ENCODE measurements around the gene SMARCD3. TPM values are rescaled to one million over a fixed set of nuclear protein-coding genes. Genes with fewer than 3 reads are reported as not detected.

Gene SMARCD3
- total RNA-seq, 1 donor: 8.3 TPM

- peak in 1 of 3 donors; percentile 28 for DNase-seq (ENCODE audit: low read depth in 2 of 3, low spot score in 2 of 3)
Observed at GRCh38 chr7:151273651-151274390, 25.3 kb upstream of the SMARCD3 start.

- peak in 1 of 3 donors; percentile 18 for DNase-seq (ENCODE audit: low read depth in 2 of 3, low spot score in 2 of 3)
Observed at GRCh38 chr7:151272877-151273276, 24.4 kb upstream of the SMARCD3 start.

- no peak for DNase-seq (ENCODE audit: low read depth in 2 of 3, low spot score in 2 of 3)
Observed at GRCh38 chr7:151272405-151272804, 23.9 kb upstream of the SMARCD3 start.

- DNase-seq (ENCODE audit: low read depth in 2 of 3, low spot score in 2 of 3): peak in 2 of 3 donors; percentile 75 to 91
Observed at GRCh38 chr7:151271699-151272355, 23.3 kb upstream of the SMARCD3 start.

GRCh38 chr7:151269511-151269910 lies 21.0 kb upstream of the SMARCD3 start:
- no peak for DNase-seq (ENCODE audit: low read depth in 2 of 3, low spot score in 2 of 3)

GRCh38 chr7:151265351-151265931 lies 16.9 kb upstream of the SMARCD3 start:
- no peak for DNase-seq (ENCODE audit: low read depth in 2 of 3, low spot score in 2 of 3)

GRCh38 chr7:151264615-151265014 lies 16.1 kb upstream of the SMARCD3 start:
- DNase-seq (ENCODE audit: low read depth in 2 of 3, low spot score in 2 of 3): no peak

- DNase-seq (ENCODE audit: low read depth in 2 of 3, low spot score in 2 of 3): no peak
Observed at GRCh38 chr7:151261529-151261928, 13.0 kb upstream of the SMARCD3 start.

- DNase-seq (ENCODE audit: low read depth in 2 of 3, low spot score in 2 of 3): no peak
Observed at GRCh38 chr7:151260883-151261282, 12.4 kb upstream of the SMARCD3 start.

GRCh38 chr7:151260471-151260870 lies 12.0 kb upstream of the SMARCD3 start:
- DNase-seq (ENCODE audit: low read depth in 2 of 3, low spot score in 2 of 3): no peak

GRCh38 chr7:151257990-151258389 lies 9.5 kb upstream of the SMARCD3 start:
- DNase-seq (ENCODE audit: low read depth in 2 of 3, low spot score in 2 of 3): no peak

- DNase-seq (ENCODE audit: low read depth in 2 of 3, low spot score in 2 of 3): no peak
Observed at GRCh38 chr7:151256410-151257045, 8.0 kb upstream of the SMARCD3 start.

- no peak for DNase-seq (ENCODE audit: low read depth in 2 of 3, low spot score in 2 of 3)
Observed at GRCh38 chr7:151255390-151255789, 6.9 kb upstream of the SMARCD3 start.

- no peak for DNase-seq (ENCODE audit: low read depth in 2 of 3, low spot score in 2 of 3)
Observed at GRCh38 chr7:151254851-151255250, 6.4 kb upstream of the SMARCD3 start.

GRCh38 chr7:151254316-151254715 lies 5.8 kb upstream of the SMARCD3 start:
- DNase-seq (ENCODE audit: low read depth in 2 of 3, low spot score in 2 of 3): no peak

- no peak for DNase-seq (ENCODE audit: low read depth in 2 of 3, low spot score in 2 of 3)
Observed at GRCh38 chr7:151252961-151253711, 4.6 kb upstream of the SMARCD3 start.

- no peak for DNase-seq (ENCODE audit: low read depth in 2 of 3, low spot score in 2 of 3)
Observed at GRCh38 chr7:151252561-151252835, 4.0 kb upstream of the SMARCD3 start.

GRCh38 chr7:151251689-151252560 lies 3.4 kb upstream of the SMARCD3 start:
- no peak for DNase-seq (ENCODE audit: low read depth in 2 of 3, low spot score in 2 of 3)

- no peak for DNase-seq (ENCODE audit: low read depth in 2 of 3, low spot score in 2 of 3)
Observed at GRCh38 chr7:151251328-151251688, 2.8 kb upstream of the SMARCD3 start.

Measured in hematopoietic multipotent progenitor cell (in vitro differentiated cells).